Activated CD8-positive, alpha-beta memory T cell treated with anti-CD3 and anti-CD28 coated beads, Interleukin-2, amount 50 U/mL, for 1 hour (primary cell): ENCODE results near the gene NHSL2.

Source experiments
- DNase-seq: peaks from one replicate; pipeline ENCODE4 v3.0.0-alpha.2; 2020; ENCODE audit errors: extremely low read depth

The NHSL2 gene

DNA sequence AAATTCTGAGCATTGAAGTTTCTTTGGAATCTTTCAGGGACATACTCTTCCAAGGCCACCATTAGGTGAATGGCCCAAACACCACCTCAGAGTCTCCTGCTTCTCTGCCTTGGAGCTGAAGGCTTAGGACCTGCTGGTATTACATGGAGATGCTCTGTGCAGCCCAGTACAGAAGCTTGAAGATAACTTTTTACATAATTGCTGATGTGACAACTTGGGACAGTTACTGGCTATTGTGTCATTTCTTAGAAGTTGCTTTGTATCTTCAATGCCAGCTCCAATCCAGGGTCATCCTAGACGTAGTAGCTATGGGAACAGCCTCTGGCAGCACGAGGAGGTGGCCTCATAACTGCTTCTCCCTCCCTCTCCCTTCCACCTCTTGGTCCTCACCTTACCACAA is 160.6 kb downstream of the NHSL2 start:
- DNase-seq: no peak

DNA sequence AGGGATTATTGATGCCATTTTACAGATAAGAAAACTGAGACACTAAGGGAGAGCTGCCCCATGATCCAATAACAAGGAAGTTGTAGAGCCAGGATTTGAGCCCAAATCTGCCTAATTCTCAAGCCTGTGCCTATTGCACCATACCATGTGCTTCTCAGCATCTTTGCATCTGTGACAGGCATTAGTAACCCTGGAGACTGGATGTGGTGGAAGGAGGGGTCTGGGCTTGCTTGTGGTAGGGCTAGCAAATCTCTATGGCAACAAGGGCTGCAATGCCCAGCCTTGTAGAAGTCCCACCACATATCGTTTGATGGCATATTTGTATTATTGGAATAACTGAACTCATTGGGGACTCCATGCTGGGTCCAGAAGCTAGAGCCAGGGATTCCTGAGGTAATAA is 163.0 kb downstream of the NHSL2 start:
- no peak for DNase-seq

DNA sequence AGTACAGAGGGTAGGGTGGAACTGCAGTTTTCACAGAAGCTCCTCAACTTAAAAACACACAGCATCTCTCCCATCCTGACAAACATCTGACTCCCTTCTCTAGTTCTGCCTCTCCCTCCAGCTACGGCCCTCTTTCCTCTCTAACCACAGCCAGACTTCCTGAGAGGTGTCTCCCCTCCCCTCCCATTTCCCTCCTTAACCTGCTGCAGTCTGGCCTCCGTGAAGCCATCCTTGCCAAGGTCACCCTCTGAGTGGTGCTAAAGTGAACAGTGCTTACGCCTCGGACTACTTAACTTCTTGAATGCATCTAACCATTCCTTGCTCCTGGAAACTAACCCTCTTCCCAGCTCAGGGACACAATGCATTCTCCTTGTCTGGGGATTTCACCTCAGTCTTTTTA is 167.8 kb downstream of the NHSL2 start:
- DNase-seq: no peak

DNA sequence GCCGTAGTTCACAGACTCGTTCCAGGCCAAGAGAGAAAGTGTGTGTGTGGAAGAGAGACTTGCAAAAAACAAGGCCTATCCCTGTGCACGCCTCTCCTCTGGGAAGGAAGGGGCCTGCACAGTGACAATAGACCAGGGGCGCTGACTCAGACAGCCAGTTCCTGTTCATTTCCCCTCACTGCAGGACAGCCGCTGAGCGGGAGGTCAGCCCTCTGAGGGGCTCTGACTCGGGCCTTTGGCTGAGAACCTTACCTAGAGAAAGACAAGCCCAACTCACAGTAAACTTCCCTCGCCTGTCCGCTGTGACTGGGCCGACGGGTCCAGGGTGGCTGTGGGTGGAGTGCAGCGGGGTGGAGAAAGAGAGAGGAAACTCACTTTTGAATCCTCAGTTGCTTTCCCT is 169.0 kb downstream of the NHSL2 start:
- no peak for DNase-seq

DNA sequence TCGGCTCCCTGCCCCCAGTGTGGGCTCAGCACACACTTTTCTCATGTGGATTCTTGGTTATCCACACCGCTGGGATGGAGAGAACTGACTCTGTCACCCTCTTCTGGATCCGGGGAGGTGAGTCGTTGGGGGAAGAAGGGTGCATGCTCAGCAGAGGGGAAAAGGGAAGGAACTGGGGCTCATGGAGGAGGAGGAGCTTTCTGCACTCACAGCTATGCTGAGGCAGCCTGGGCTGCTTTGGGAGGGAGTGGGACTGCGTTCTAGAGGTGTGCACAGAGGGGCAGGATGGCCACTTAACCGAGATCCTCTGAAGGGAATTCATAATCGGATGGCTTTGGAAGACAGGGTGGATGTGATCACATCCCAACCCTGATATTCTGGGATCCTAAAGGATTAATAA is 169.5 kb downstream of the NHSL2 start:
- no peak for DNase-seq

DNA sequence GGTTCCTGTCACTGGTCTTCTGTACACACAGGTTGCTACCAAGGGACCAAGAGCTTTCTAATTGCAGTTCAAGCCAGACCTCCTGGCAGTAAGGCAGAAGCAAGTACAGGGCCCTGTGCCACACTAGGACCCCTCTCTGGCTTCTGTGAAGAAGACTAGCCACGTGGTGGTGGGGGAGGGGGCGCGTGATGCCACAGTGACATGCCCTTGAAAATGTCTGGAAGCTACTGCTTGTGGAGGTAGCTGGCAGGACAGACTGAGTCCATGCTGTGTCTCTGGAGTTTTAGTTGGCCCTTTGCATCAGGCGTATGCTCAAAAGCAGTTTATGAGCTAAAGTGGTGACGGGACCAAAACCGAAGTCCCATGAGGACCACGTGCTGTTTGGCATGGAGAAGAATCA is 170.2 kb downstream of the NHSL2 start:
- no peak for DNase-seq

DNA sequence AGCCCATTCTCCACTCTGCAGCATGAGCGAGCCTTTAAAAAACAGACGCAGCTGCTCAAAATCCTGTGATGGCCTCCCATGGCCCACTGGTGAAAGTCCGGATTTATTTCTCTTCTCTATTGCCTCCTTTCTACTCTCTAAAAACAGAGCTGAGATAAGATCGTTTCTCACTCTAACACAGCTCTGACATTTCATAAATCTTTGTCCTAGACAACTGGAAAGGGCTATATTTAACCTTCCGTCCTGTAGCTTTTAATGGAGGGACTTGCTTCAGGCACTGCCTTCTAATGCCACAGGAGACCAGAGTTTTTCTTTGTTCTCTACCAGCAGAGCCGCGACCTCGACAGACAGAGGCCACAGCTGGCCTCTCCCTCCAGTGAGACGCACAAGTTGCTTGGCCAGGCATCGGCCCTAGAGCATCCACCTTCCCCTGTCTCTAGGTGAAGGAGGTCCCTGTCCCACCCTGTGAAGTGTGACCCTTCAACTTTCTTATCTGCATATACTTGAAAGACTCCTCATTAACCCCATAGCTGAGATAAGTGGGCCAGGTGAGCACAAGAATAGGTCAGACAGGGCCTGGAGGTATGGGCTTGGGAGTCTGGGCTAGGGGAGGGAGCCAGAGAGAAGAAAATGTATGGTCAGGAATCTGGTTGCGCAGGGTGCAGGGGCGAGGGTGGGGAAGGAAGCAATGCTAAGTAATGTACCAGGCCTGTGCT is 171.1 kb downstream of the NHSL2 start:
- no peak for DNase-seq

DNA sequence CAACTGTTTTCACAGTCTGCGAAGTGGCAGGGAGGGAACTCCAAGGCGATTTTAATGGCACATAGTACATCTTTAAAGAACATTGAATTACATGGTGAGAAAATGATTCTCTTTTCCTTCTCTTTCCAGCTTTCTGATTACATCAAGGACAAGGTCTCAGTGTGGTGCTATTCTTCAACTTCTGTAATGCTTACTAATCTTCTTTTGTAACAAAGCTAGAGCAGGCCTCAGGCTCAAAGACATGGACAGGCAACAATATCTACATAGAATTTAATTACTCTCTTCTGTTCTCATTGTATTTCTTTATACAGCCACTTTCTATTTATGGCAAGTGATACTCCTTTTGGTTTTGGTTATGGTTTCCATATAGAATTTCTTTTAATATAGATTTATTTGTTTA is 172.6 kb downstream of the NHSL2 start:
- DNase-seq: no peak

DNA sequence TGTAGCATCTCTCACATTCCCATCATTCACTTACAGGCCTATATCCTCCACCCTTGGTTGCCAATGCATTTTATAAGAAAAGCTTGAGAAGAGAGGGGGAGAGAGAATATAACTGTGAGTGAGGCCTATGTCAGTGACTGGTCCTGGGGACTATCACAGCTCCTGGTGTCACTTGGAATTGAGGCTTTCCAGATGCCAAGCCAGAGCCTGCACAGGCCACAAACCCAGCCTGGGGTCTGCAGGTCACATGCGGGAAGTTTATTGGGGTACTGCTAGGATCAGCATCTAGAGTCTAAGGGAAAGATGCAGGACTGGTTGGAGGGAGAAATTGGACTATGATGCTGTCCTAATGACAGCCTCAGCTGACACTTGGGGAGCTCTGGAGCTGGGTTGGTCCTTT is 173.5 kb downstream of the NHSL2 start:
- no peak for DNase-seq

DNA sequence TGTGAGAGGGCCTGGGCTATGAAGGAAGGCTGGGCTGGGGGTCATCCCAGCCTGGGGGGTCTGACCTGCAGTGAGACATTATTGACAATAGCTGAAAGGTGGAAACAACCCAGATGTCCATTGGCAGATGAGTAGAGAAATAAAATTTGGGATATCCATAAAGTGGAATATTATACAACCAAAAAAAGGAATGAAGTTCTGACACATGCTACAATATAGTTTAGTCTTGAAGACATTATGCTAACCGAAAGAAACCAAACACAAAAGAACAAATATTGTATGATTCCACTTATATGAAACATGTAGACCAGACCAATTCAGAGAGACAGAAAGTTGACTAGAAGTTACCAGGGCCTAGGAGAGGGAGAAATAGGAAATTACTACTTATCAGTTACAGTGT is 176.3 kb downstream of the NHSL2 start:
- DNase-seq: no peak

DNA sequence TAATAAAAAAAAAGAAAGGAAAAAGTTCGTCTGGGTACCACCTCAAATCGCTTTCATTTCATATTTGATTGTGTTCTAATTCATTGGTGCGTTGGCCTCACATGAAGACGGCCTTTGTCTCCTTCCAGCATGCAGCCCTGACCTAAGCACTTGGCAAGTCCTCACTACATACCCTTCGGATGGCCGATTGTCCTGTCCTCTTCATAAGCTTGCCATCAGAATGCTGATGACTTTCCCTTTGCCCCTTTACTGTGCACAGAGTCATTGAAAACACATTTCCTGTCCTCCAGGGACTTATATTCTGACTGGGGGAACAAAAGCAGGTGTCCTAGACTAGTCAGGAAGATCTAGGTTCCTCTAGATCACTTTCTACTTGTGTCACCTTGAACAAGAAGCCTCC is 178.1 kb downstream of the NHSL2 start:
- no peak for DNase-seq

DNA sequence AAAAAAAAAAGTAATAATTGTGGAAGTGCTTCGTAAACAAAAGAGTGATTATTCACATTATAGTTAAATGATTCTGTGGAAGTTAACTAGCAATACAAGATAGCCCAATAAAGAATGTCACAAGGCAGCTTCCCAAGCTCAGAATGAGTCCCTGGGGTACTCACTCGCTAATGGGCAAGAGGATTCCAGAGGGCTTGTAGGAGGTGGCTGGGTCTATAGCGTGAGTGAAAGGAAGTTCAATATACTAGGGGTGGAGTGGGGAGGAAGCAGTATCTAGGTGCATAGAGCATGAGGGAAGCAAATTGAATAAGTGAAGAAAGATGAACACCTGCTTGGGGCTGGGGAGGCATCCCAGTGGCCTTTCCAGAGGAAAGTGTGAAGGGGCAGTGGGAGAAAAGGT is 178.6 kb downstream of the NHSL2 start:
- DNase-seq: no peak

DNA sequence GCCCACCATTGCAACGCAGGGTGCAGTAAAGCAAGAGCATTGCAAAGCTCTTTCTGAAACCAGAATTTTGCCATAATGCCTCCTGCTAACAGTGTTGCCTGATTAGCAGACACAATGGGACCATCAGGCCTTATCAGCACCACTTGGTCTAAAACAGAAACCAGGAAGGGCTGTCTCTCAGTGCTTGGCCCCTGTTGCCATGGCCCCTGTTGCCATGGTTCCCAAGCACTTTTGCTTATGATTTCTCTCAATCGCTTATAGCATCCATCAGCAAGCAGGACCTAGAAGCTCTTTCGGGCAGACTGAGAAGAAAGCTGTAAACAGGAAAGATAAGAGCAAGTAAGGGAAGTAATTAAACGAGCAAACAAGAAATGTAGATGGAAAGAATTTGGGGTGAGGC is 184.2 kb downstream of the NHSL2 start:
- no peak for DNase-seq

DNA sequence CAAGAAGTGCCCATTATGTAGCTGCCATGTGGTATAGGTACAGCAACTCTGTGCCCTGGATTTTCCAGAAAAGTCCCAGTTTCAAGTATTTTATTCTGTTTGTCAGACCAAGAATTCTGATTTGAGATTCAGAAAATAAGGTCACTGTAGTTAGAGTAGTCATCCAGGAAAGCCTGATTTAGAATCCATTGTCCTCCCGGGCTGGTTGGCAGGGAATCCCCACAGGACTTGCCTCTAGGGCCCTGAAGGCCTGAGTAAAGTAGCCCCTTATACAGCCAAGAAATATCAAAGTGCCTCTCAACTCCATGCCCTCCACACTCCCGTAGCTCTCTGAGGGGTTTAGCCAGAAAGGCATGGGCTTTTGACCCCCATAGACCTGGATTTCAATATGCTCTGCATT is 184.7 kb downstream of the NHSL2 start:
- DNase-seq: no peak

DNA sequence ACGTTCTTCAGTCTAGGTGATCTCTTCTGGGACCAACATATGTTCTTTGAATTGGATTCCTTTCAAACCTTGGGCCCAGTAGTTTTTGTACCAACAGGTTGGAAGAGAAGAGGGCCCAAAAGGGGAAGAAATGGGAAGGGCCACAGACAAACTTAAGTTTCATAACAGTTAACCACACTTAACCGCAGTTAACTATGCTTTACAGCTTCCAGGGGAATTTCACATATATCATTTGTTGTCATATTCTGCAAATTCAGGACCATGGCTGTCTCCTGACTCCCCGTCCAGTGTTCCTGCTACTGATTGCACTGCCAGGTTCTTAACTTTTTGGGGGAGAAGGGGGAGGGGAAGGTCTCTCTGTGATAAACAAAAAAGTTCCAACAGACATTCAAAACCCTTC is 186.5 kb downstream of the NHSL2 start:
- DNase-seq: no peak

DNA sequence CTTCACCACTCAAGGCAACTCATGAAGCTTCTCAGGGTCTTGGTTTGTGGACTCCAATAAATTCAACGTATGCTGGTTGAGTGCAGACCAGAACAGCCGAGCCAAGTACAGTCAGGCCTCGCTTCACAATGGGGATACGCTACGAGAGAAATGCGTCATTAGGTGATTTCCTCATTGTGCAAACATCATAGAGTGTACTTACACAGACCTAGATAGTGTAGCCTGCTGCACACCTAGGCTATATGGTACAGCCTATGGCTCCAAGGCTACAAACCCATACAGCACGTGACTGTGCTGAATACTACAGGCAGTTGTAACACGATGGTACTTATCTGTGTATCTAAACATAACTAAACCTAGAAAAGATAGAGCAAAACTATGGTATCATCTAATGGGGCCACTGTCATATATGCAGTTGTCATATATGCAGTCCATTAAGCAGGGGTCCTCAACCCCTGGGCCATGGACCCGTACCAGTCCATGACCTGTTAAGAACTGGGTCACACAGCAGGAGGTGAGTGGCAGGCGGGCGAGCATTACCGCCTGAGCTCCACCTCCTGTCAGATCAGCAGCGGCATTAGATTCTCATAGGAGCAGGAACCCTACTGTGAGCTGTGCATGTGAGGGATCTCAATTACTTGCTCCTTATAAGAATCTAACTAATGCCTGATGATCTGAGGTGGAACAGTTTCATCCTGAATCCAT is 189.6 kb downstream of the NHSL2 start:
- DNase-seq: no peak

DNA sequence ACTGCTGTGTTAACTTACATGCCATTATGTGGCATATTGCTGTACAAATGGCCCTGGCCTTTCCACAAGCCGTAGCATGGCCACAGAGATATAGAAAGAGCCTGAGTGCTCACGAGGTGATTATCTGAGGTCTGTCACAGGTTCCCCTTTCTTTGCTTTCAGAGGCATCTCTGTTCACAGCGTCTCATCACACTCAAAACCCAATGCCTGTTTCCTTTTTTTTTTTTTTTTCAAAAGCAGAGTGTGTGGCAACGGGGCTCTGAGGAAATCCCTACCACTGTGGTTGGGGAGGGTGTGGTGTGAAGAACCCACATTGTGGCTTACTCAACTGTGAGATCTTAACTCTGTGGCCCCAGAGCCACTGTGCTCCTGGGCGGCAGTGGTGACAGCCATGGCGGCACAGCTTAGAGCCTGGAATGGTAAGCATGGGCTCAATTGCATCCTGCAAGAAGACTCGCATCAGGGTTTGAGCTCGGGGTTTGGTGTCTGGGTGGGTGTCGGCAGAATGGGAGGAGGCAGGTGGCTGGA is 190.2 kb downstream of the NHSL2 start:
- DNase-seq: no peak

DNA sequence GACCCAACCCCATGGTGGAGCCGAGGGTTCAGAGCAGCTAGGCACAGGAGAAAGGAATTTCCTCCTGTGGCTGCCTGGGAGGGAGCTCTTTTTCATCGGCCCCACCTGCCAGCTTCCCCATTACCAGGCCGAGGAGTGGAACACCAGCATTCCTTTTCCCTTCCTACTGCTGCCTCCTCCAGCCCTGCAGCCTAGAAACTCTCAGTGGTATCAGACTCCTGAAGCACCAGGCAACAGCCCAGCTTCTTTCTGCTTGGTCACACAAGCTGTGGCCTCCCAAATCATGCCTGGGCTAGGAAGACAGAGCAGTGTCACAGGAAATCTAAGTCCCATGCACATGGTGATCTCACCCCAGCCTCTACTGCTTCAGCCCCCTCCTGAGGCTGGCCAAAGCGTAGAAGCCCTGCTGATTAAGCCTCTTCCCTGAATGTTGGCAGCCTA is 191.0 kb downstream of the NHSL2 start:
- no peak for DNase-seq

DNA sequence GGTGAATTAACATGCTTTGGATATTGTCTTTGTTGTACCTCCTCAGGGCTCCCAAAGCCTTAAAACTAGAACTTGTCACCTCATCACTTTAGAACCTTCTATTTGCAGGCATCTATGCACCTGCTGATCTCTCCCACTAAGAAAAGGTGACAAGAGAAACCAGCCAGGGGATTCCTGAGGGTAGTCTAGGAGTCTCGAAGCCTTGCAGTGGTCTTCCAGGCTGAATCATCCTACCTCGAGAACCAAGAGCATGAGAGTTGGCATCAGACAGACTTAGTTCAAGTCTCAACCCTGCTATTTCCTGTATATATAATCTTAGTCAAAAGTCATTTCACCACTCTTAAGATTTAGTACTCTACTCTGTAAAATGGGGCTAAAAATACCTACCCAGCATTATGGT is 191.5 kb downstream of the NHSL2 start:
- DNase-seq: no peak

DNA sequence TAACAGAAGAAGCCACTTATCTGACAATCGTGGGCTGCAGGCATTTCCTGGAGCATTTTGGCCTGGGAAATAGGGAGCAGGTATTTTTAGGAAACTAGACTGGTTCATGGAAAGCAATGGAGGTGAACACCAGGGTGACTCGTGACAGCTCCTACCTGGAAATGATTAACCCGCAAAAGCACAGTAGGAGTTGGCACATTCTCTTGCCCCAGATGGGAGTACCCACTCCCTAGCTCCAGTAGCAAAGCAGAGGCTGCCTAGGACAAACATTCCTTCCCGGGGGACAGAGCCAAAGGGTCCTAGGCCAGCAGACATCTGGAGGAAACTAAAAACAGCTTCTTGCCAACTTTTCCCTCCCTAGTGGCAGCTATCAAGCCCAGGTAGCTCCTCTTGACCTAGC is 192.1 kb downstream of the NHSL2 start:
- no peak for DNase-seq

DNA sequence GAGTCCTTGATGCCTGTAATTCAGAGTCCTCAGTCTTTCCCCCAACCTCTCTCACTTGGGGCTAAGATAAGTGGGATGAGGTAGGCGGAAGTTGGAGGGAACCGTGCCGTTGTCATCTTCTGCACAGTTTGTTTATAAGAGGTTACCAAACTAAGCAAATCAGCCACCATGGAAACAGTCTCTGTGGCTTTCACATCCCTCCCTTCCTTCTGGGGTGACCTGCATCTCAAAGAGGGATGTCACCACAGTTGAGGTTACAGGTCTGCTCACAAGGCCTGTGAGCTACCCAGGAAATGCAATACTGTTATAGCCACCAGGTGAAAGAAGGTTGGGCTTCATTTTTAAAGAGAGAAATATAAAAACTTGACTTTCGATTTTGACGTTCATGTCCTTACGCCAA is 194.8 kb downstream of the NHSL2 start:
- DNase-seq: no peak

DNA sequence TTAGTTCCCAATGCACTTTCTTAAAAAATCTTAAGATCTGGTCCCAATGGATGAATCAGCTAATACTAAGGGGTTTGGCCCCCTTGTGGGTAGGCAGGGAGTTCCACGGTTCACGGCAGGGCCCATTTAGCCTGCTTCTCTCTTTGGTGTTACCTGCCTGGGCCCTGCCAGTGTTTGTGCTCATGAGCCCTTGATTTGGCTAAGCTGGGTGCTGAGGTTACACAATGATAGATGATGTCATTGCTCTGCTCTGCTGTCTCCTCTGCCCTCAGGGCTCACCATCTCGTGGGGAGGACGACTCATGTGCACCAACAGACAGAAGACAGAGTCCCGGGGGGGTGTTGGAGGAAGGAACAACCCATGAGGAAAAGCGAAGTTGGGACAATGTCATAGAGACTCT is 196.7 kb downstream of the NHSL2 start:
- no peak for DNase-seq

DNA sequence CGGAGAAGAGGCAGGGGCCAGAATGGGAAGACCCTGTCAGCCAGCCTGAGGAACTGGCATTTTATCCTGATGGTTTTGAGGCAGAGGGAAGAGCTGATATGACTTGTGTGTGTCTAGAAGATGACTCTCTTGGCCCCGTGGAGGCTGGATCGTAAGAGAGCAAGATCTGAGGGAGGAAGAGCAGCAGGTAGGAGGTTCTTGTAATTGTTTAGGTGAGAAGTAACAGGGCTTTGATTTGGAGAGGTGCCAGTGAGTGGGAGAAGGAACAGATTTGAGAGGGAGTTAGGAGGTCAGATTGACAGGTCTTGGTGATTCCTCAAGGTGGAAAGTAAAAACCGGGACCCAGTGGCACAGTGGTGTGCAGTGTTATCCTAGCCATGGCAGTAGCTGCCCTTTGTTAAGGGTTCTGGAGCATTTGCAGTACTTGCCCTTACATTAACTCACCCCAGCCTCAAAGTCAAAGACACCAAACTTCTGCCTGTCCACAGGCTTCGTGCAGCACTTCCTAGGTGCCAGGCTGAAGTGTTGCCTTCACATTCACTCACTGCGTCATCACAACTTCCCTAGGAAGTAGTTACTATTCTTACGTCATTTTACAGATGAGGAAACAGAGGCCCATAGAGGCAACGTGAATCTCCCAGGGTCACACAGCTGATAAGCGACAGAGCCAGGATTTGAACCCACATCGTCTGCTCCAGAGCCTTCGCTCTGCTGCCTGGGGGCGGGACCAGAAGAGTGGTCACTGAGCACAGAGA is 197.4 kb downstream of the NHSL2 start:
- no peak for DNase-seq
